Measurements from ENCODE around the gene DMTF1.

DNA sequence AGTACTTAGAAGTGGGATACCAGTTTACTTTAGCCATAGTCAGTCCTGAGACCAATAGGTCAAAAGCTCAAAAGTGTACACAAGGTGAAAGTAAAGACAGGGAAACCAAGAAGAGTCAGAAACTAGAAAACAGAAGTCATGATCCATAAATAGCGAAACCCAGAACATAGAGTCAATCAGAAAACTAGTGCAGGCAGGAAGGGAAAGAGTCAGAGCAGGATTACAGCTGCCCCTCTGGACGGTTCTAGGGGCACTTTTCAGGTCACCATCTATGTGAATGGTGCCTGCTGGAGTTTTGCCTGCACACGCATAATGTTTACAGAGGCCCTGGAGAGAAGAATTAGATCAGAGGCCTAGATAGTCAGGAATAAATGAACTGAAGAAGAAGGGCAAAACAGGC lies 22.4 kb upstream of the DMTF1 start:
- TF ChIP-seq, protein P1, sequence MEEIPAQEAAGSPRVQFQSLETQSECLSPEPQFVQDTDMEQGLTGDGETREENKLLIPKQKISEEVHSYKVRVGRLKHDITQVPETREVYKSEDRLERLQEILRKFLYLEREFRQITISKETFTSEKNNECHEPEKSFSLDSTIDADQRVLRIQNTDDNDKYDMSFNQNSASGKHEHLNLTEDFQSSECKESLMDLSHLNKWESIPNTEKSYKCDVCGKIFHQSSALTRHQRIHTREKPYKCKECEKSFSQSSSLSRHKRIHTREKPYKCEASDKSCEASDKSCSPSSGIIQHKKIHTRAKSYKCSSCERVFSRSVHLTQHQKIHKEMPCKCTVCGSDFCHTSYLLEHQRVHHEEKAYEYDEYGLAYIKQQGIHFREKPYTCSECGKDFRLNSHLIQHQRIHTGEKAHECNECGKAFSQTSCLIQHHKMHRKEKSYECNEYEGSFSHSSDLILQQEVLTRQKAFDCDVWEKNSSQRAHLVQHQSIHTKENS (CRISPR knock-in tag; IDR thresholded peaks at IDR 0.05): no peak
- TF ChIP-seq ZNF41 (CRISPR knock-in tag; conservative IDR thresholded peaks at IDR 0.05): no peak
- TF ChIP-seq TFE3 (CRISPR knock-in tag; IDR thresholded peaks at IDR 0.05): no peak
- no peak for TF ChIP-seq TBP (optimal IDR thresholded peaks at IDR 0.05; ENCODE audit: low read depth, low read length)

Data from K562 (cell line).